HG03520 (cell line): Measurements from ENCODE around the gene PPP1R15B.

ENCODE experiments used
- ATAC-seq: cut with Tn5 transposase; IDR thresholded peaks from one replicate; pipeline ENCODE4 v1.9.1; 2021; ENCODE audit warnings: mild to moderate bottlenecking, moderate library complexity; ENCODE audit not compliant: unreplicated experiment

The PPP1R15B gene

DNA sequence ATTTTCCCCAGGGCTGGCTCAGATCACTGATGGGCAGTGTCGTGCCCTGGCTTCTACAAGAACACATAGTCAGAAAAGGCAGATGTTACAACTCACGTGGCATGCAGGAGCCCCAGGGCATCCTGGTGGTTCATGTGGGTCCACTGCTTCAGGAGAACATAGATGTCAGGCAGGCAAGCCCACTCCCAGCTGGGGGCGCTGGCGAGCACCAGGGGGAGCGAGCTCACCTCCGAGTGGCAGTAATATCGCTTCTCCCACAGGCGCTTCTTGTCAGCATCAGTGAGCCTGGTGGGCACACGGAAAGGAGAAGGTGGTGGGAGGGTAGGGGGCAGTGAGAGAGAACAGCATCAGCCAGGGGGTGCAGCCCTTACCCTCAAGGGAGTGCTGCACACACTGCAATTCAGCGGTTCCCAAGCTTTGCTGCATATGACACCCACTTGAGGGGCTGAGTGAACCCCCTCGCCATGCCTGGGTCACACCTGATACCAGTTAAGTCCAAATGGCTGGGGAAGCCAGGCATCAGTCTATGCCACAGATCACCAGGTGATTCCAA is 34.3 kb upstream of the PPP1R15B start:
- ATAC-seq: no peak

DNA sequence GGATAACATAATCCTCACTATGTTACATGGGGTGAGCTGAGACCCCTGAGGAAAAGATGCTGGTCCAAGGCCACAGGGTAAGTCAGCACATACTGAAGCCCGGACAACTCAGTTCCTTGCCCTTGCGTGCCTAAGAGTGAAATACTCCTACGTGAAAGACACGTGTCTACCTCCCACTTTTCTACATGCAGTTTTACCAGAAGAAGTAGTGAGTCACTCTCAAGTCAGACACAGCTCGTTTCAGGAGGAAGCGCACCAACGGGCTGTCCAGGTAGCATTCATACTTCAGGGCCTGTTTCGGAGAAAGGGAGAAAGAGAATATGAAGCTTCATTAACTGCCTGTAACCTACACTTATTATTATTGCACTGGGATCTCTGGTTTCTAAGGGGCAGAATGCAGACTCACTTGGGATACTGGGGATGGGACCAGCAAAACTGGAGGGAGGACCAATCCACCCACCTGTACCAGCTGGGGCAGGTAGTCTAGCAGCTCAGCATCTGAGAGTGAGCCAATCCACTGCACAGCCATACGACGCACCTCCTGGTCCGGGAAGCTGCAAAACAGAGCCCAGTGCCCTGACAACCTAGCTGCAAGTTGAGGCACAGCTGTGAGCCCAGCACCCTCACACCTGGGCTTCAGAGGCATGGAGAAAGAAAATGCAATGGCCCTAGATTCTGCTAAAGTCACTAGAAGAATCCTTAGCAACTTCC is 32.4 kb upstream of the PPP1R15B start:
- no peak for ATAC-seq

DNA sequence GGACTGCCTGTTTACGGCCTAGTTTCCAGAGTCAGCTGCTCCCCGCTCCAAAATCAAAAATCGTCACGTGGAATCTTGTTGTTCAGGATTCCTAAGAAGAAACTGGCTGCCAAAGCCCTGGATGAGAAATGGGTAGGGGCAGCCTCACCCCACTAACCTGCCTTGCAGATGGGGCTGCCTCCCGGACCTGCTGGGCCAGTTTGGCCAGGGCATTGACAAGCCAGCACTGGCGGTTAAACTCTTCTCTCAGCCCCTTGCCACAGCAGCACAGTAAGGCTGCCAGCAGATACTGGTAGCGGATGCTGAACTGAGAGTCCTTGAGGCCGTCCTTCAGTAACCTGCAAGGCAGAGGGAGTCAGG is 31.6 kb upstream of the PPP1R15B start:
- ATAC-seq: no peak

DNA sequence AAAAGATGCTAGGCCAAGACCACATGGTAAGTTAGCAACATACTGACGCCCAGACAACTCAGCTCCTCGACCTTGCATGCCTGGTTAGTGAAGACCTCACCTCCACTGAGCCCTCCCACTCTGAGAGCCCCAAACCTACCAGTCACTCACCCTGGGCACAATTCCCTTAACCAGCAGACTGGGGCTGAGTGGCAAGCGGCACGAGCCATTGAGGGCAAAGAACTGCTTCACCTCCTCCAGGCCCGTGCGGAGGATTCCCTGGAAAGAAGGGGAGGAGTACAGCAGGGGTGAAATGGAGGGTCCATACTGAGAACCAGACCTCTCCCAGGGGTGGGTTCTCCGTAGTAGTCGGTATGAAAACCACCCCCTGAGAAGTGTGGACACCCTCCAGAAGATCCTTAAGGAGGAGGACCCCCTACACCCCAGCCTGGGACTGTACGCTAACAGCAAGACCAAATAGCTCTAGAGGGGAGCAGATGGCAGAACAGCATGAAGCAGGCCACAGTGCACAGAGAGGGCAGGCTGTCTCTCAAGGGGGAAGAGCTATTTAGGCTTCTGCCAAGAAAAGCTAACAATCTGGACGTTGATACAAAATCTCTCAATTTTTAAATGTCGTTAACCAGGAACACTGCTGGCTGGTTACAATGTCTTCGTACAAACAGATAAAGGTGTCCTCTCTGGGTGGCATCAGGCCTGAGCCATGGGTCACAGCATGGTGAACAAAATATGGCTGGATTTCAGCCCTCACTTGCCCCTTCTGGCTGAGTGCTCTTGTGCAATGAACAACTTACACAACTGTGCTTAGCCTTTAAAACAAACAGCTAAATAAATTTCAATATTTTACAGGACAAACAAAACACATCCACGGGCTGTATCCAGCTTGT is 31.0 kb upstream of the PPP1R15B start:
- no peak for ATAC-seq

DNA sequence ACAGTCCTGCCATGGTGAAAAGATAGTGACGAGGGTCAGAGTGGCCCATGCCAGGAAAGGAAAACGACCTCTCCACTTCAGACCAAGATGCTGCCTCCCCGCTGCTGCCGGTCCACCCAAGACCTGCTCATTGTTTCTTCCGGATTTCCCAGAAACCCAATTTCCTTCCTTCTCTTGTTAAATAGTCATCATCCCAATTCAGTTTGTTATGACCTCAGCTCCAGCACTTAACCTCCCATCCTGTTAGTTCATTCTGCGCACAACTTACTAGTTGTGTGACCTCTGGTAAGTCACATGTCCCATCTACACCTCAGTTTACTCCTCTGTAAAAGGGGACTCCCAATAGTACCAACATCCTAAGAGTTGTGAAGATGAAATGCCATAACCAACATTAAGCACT is 29.9 kb upstream of the PPP1R15B start:
- no peak for ATAC-seq

DNA sequence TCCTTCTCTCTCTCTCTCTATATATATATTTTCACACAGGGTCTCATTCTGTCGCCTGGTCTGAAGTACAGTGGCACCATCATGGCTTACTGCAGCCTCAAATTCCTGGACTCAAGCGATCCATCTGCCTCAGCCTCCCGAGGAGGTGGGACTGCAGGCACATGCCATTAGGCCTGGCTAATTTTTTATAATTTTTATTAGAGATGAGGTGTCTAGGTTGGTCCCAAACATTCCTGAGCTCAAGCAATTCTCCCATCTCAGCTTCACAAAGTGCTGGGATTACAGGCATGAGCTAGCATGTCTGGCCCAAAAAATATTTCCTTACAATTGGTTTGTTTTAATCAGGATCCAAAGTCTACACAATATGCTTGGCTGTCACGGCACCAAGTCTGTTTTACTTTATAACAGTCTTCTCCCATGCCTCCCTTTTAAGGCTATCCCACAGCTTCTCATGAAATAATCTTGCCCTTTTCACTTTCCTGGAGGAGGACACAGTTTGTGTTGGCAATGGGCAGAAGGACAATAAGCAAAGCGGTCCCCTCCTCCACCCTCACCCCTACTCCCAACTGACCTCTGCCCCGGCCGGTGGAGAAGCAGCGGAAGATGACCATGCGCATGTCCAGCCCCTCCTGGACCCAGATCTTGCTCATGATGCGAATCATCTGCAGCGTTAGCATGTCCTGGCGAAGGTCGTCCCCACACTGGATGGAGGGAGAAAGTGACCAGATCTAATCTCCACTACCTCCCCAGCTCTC is 28.2 kb upstream of the PPP1R15B start:
- ATAC-seq: no peak

DNA sequence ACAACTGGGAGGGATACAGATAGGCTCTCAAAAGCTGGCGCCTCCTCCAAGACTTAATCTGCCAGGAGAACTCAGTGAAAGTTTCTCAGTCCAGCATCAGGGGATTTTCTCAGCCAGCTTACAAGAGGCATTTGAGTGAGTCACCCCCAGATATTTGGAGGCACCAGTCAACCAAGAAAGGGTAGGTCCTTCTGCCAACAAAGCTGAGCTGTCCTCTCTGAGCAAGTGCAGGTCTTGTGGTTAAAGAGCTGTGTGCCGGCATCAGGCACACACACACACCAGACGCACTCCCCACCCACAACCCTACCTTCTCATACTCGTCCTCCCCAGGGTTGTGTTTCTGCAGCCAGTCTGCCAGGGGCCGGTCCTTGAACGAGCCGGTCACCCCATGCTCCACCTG is 27.0 kb upstream of the PPP1R15B start:
- no peak for ATAC-seq

DNA sequence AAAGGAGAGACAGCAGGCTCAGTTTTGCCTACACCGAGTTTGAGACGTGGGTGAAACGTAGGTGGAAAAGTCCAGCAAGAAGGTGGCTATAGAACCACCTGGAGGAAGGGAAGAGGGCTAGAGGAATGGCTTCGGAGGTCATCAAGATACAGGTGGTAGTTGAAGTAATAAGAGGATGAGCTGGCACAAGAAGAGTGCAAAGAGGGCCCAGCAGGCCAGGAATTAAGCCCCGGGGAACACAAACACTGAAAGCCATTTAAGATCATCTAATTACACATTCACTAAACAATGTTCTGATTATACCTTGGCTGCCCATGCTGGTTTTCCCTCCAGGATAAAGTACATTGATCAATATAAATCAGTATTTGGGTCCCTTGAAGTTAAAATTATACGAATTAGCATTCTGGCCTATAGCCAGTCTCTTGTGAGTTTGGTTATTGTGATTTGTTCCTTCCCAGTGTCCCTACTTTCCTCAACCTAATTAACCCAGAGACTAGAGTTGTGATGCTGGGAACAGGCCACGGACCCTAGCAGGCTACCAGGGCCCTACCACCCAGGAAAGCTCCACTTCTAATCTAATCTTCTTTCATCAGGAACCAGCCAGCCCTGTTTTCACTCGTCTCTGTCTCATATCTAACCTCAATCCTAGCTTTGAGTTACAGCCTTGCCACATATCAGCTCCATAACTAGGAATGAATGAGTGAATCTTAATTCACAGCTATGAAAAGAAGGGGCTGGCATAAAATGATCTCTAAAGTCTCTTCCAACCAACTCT is 26.4 kb upstream of the PPP1R15B start:
- no peak for ATAC-seq

DNA sequence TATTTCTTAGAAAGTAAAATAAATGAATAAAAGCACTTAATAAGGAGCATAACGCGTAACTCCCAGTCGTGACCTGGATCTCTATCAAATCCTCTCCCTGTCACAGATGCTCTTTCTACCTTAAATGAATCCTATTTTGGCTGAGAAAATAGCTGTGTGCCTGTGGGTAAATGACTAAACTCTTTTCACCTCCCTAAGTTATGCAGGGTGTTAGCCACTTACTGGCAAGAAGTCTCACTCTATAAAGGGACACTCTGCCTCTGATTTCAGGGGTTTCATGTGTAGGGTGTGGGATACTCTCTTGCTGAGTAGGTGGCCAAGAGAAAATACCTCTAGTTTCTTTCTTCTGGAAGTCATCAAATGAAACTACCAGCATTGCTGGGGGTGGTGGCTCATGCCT is 24.3 kb upstream of the PPP1R15B start:
- no peak for ATAC-seq

DNA sequence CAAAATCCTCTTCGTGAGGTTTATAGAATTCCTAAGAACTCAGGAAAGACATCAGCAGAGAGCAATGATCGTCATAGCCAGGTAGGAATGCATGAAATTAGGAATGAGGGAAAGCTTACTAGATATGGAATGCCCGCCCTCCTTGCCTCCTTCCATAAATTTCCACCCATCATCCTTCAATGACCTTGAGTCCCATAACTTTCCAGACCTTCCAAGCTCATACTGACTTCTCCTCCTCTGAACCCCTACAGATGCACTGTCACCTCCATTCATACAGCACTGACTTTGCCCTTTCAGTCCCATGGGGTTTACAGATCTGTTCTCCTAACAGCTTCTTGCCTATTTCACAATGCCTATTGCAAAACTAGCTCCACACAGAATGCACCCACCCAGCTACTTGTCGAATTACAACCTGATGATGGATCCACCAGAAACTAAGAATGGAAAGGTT is 23.8 kb upstream of the PPP1R15B start:
- ATAC-seq: no peak

DNA sequence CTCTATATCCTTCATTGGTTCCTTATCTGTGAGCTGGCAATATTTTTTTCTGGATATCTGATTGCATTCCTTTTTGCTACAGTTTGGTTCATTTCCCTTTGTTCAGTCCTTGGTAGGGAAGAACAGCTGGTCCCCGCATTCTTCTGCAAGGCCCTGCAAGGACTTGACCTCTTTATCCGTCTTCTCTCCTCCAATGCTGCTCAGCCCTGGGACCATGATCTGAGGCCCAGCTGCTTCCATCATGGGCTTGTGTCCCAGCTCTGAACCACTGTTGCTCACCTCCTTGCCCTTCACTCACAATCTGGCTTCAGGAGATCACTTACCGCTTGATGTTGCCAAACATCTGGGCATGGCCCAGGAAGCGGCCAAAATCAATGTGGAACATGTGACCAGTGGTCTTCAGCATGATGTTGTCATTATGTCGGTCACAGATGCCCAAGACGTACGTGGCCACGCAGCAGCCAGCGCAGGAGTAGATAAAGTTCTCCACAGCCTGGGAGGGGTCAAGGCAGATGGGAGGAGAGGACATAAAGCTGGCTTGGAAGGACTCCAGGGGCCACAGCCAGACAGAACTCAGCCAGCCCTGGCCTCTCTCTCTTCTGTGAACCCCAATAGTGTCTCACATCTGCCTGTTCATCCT is 22.6 kb upstream of the PPP1R15B start:
- ATAC-seq: no peak

DNA sequence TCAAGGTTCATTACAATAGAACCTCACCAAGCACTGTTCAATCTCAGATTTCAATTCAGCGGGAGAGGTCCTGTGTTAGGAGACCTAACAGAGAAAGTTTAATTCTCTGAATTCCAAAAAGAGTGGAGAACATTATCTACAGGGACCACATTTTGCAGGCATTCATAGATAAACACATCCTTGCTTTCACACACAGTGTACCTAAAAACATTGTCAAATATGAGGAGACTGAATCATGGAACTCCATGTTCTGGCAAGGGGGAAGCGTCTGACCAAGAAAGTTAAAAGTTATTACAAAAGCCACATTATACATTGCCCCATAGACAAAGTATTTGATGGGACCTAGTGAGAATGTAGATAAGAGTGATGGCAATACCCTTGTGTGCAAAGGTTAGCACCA is 21.1 kb upstream of the PPP1R15B start:
- ATAC-seq: no peak

DNA sequence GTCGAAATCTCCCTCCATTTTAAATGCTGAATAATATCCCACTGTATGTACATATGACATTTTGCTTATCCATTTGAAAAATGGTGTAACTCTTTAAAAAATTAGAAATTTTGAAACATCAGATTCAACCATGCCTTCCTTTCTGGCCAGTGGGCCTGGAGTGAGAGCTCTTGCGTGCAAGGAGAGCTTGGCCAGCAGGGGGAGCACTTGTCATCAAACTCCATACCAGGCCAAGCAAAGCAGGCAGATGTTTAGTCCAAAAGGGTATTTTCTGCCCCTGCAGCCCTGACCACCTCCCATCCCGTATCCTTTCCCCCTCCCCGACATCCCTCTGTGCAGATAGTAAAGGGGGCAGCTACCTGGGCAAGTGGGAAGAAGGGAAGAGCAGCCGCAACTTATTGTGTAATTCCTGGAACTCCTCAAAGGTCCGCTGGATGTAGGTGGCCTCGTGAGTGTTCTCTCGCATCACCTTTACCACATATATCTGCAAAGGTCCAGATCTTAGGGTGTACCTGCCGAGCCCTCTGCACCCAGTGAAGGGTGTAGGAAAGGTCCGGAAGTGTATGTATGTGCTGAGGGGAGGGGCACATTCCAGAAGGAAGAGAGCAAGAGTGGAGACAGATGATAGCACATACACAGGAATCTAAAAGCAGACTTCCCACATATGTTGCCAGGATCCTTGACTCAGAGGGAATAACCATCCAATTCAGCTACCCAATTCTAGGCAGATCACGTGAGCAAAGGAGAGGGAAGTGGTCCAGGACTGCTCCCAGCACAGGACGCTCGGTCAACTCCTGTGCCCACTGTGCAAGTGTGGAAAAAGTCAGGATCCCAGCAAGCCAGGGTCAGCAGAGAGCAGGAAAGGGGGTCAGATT is 19.9 kb upstream of the PPP1R15B start:
- ATAC-seq: no peak

DNA sequence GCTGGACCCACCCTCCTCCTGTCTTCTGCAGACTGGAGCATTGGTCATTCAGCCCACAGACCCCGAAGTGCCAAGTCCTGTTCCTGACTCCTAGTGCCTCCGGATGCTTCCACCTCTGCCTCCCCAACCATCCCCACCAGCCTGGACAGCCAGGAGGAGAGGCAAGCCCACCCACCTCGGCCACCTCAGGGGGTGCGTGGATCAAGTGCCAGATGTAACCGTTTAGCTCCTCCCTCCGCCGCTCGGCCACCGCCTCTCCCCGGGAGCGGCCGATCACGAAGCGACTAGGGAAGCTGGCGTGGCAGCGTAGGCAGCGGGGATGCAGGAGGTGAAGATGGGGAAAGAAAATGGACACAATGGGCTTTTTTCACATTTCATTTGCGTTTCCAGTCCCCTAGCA is 18.1 kb upstream of the PPP1R15B start:
- ATAC-seq: no peak

DNA sequence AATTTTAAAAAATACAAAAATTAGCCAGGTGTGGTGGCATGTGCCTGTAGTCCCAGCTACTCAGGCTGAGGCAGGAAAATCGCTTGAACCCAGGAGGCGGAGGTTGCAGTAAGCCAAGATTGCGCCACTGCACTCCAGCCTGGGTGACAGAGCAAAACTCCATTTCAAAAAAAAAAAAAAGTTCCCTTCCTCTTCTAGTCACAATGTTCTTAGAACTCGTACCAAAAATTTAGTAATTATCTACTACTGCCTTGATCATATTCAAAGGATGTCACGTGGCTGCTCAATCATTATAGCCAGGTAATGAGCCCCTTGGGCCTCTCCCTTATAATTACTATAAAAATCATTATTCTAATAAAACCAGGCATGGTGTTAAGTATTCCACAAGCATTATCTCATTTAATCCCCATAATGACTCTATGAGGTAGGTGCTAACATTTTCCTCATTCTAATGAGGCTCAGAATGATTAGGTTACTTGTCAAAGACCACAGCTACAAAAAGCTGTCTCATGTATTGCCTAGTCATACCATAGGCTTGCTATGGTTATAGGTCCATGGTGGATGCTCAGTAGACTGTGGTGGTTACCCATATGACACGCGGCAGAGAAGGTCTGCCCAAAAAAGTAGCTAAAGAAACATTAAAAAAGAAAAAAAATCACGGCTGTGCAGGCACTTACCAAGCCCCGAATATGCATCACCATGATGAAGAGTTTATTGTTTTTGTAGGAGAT is 15.5 kb upstream of the PPP1R15B start:
- no peak for ATAC-seq

DNA sequence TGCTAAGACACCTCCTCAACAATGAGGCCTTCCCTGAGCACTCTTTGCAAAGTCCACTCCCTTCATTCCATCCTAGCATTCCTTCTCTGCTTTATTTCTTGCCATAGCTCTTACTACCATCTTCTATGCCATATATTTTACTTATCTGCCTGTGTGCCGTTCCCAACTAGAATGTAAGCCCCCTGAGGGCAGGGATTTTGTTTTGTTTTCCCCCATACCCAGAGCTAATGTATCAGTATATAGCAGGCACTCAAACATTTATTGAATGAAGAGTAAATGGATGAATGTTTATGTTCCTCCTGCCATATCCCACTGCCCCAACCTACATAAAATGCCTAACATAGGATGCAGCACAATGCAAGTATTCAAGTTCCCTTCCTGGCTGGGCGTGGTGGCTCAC is 14.9 kb upstream of the PPP1R15B start:
- ATAC-seq: no peak

DNA sequence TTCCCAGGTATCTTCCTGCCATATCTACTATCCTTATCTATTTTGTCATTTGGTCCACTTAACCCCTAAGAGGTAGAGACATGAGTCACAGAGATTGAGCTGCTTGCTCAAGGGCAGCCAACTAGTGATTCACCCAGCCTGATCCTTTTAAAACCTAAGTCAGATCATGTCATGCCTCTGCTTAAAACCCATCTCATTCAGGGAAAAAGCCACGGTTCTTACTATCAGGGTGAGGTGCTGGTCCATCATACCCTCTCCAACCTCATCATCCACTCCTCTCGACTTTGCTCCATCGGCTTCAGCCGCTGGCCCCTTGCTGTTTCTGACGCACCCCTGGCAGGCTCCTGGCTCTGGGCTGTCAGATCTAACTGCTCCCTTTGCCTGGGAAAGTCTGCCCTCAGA is 14.4 kb upstream of the PPP1R15B start:
- ATAC-seq: no peak

DNA sequence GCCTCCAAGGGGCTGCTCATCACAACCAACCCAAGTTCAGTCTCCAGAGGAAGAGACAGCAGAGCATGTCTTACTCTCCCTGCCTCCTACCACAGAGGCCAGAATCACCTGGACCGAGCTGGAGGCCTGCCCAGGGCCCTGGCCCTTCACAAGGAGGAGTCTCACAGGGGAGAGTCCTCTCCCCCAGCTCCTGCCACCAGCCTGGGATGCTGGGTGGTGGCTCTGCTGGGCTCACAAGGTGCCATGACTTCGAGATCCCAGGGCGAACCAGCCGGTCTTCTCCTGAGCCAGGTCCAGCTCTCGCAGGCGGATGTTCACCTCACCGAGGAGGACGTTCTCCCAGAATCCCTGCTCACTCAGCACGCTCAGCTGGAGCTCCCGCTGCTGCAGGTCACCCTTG is 13.0 kb upstream of the PPP1R15B start:
- ATAC-seq: no peak
